ENCODE measurements around the gene NPIPB8.
"Not testable (repeated sequence)": the region's sequence is repeated elsewhere in the genome, so short reads cannot be mapped to it uniquely, and the experiment has no call there.

Gene NPIPB8

DNA sequence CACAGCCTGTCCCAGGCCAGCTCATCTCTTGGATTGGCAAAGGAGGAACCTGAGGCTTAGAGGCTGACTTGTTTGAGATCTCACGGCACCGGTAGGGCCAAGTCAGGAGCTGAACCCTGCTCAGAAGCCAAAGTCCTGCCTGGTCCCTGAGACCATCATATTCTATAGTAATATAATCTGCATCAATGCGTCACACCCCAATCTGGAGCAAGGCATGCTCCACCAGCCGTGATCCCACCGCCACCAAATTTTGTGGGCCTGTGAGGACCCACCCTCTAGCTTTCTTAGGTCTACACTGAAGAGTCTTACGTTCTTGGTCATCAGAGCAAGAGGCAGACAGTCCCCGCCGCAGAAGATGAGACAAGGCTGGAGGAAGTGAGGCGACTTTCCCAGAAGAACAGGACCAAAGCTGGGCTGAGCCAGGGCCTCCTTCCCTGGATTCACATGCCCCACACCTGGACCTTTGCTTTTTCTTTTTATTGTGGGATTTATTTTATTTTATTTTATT, 30.7 kb upstream of the NPIPB8 start:
- DNase-seq, result no peak

DNA sequence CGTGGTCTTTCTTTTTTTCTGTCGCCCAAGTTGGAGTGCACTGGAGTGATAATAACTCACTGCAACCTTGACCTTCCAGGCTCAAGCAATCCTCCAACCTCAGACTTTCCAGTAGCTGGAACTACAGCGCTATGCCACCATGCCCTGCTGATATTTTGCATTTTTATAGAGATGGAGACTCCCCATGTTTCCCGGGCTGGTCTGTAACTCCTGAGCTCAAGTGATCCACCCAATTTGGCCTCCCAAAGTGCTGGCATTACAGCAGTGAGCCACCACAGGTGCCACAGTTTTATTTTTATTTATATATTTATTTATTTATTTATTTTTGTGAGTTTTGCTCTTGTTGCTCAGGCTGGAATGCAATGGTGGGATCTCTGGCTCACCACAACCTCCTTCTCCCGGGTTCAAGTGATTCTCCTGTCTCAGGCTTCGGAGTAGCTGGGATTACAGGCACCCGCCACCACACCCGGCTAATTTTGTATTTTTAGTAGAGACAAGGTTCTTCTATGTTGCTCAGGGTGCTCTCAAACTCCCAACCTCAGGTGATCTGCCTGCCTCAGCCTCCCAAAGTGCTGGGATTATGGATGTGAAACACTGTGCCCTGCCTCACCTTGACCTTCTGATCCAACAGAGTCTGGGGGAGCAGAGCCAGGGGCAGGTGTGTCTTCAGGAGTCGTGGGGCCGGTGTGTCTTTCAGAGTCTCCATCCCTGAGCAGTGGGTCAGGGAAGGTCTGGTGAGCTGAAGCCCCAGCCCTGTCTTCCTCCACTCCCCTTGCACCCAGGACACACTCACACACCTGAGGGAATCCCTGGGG, 30.0 kb upstream of the NPIPB8 start:
- not testable (repeated sequence) for DNase-seq

GRCh38 chr16:28608496-28608808, 29.4 kb upstream of the NPIPB8 start:
- not testable (repeated sequence) for DNase-seq

DNA sequence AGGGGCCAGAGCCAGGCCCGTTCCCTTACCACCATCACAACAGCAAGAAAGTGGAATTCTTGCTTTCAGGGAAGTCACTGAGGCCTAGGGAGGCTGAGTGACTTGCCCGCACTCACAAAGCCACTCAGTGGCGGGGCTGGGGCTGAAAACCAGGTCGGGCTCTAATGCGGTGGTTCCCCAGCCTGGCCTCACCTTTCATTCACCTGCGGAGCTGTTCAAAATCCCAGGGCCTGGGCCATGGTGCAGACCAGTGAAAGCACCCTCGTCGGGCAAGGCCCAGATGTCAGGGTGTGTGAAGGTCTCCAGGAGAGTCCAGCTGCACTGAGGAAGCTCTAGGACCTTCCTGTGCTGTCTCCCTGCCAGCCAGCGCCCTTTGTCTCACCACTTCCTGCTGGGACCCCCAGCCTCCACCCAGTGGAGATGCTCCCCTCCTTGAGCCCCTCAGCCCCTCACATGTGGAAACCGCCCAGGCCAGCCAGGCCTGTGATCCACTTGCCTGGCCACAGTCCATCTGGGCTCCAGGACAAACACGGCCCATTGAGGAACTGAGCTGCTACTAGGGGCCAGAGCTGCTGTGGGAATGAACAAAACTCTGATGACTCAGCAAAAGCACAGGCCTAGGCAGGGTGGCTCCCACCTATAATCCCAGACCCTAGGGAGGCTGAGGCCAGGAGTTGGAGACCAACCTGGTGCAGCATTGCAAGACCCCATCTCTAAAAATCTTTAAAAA, 28.8 kb upstream of the NPIPB8 start:
- not testable (repeated sequence) for DNase-seq

GRCh38 chr16:28609631-28610594, 28.0 kb upstream of the NPIPB8 start, which contains the start of gene SULT1A1:
TSS of gene SULT1A1 (minus strand) at chr16:28610044. CDS start at chr16:28608855, 1,189 bp downstream.
- no peak for DNase-seq

DNA sequence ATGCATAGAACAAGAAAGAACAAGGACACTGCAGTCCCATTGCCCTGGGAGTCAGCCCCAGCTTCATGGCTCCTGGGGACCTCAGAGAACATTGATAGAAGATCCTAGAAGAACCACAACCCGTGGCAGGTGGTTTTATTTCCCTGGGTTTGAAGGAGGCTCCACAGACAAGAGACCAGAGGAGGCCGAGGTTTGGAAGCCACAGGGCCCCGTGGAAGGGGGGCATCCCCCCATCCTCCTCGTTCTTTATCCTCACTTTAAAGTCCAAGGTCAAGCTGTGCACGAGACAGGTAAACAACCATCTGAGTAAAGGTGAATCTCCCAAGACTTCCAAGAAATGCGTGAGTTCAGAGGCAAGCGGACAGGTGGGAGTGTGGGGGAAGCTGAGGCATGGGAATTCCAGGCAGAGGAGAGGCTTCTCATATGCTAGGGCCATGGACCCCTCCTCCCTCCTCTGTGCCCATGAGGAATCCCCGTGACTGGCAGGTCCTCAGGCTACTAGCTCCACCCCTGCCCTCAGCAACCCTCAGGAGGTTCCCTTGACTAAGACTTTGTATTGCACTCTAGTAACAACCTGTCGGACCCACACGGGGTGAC, 27.2 kb upstream of the NPIPB8 start:
- DNase-seq, result no peak

- DNase-seq, result not testable (repeated sequence)
Observed at GRCh38 chr16:28612359-28613280, 25.2 kb upstream of the NPIPB8 start.

GRCh38 chr16:28613912-28614311, 24.0 kb upstream of the NPIPB8 start:
- not testable (repeated sequence) for DNase-seq

DNA sequence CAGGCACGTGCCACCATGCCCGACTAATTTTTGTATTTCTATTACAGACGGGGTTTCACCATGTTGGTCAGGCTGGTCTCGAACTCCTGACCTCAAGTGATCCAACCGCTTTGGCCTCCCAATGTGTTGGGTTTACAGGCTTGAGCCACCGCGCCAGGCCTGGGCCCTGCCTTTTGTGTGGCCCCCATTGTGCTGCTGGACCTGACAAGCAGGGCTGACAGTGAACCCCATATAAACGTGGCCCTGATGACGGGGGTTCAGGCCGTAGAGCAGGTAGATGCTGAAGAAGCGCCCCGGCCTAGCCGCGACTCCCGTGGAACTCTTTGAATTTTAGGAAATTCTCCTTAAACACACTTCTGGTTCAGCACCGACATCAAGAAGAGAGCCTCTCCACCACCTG, 23.3 kb upstream of the NPIPB8 start:
- DNase-seq, result not testable (repeated sequence)

DNA sequence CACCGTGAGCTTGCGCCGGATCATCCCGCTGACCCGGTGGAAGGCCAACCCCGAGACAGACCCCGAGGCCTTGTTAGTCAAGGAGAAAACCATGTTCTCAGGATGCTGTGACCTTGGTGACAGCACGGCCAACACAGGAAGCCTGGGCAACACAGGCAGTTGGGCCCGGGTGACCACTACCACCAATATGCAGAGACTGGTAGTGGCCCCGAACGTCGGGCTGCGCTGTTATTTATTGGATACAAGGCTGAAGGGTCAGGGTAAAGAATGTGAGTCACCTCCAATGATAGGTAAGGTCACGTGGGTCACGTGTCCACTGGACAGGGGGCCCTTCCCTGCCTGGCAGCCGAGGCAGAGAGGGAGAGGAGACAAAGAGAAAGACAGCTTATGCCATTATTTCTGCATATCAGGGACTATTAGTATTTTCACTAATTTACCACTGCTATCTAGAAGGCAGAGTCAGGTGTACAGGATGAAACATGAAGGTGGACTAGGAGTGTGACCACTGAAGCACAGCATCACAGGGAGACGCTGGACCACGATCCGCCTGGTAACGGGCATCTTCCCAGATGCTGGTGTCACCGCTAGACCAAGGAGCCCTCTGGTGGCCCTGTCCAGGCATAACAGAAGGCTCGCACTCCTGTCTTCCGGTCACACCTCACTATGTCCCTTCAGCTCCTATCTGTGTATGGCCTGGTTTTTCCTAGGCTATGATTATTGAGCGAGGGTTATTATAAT, 22.2 kb upstream of the NPIPB8 start:
- not testable (repeated sequence) for DNase-seq

- DNase-seq, result not testable (repeated sequence)
Observed at GRCh38 chr16:28616224-28616577, 21.7 kb upstream of the NPIPB8 start.

DNA sequence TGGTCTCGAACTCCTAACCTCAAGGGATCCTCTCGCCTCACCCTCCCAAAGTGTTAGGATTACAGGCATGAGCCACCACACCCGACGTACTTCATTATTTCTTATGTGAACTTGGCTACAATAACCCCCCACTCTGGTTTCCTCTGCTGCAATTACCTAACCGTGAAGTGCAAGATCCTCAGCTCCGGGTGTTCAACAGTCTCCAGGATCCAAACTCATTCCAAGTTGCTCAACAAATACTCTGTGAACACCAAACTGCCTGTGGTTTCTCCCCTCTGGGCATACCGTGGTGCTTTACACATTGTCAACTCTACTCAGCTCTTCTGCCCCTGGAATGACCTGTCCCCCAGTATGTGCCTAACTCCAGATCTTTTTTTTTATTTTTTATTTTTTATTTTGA, 21.2 kb upstream of the NPIPB8 start:
- DNase-seq, result no peak

DNA sequence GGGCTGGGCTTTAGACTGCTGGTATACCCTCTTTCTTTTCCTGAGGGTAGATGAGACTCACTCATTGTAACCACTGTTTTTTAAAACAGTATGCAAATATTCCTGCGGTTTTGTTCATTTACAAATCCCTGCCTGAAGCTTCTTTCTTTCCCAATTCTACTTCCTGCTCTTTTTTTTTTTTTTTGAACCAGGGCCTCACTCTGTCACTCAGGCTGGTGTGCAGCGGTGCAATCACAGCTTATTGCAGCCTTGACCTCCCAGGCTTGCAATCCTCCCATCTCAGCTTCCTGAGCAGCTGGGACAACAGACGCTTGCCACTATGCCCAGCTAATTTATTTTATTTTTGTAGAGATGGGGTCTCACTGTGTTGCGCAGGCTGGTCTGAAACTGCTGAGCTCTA, 20.0 kb upstream of the NPIPB8 start:
- DNase-seq, result no peak

DNA sequence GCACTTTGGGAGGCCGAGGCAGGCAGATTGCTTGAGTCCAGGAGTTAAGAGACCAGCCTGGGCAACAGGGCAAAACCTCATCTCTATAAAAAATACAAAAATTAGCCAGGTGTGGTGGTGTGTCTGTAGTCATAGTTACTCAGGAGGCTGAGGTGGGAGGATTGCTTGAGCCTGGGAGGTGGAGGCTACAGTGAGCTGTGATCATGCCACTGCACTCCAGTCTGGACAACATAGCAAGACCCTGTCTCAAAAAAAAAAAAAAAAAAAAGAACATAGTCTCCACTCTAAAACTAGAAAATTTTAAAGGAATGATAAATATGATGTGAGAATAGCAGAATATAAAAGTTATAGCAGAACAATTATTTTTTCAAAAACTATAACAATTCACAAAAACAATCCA, 17.5 kb upstream of the NPIPB8 start:
- DNase-seq, result not testable (repeated sequence)

GRCh38 chr16:28621481-28622155, 16.2 kb upstream of the NPIPB8 start:
- DNase-seq, result no peak

GRCh38 chr16:28622532-28623171, 15.2 kb upstream of the NPIPB8 start:
- not testable (repeated sequence) for DNase-seq

DNA sequence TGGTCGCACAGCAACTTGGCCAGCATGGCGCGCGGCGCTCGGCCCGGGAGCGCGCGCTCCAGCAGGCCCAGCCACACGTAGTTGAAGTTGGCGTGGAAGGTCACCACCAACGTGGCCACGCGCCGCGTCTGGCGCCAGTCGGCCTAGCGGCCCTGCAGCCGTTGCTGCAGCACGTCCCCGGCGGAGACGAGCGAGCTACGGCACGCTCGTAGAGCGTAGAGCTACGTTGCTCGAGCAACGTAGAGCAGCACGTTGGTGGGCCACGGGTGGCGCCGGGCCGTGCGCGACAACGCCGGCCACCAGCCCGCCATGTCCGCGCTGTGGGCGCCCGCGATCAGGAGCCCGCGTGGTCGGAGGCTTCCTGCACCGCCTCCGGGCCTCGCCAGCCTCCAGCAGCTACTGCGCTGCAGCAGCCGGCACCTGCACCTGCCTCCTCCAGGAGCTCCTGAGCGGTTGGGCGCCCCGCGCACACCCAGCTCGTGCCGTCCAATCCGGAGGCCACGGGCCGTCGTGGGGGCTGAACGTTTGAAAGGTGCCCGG, 14.6 kb upstream of the NPIPB8 start:
- DNase-seq, result no peak

- DNase-seq, result not testable (repeated sequence)
Observed at GRCh38 chr16:28630905-28631304, 7.0 kb upstream of the NPIPB8 start.
